ENCODE results near the gene ORC1. TPM values are rescaled to one million over a fixed set of nuclear protein-coding genes. Genes with fewer than 3 reads are reported as not detected.

ORC1 gene
- total and polyA plus RNA-seq, 2 of the 8 experiments (the other 6 are each of a cell fraction or from before 2014, with no cell fraction given) = 36.9 to 49.0 TPM

- TF ChIP-seq SRF (IDR thresholded peaks at IDR 0.05; ENCODE audit: low read depth, low read length) (no peak), SP1 (IDR thresholded peaks at IDR 0.05; ENCODE audit: low read depth, low read length) (no peak)
These were observed 39.0 kb downstream of the ORC1 start (continued) for GRCh38 chr1:52365071-52365745.
